K562 treated with DMSO at 1 percent for 12 hours (cell line): Measurements from ENCODE around the gene OSTN. TPM values are rescaled to one million over a fixed set of nuclear protein-coding genes. Genes with fewer than 3 reads are reported as not detected.

Experiments
- total RNA-seq: library from RNA; unstranded; fragments of 300-600 nt; gene quantifications from 2 replicates; pipeline ENCODE4 v1.2.3, GENCODE V29; 2022; ENCODE audit not compliant: insufficient read depth

The OSTN gene
- total RNA-seq = not detected in 2 replicates

GRCh38 chr3:191198932-191199331 is at the start of gene OSTN:
OSTN (plus strand) TSS chr3:191199241; CDS start chr3:191212533, 13,292 bp downstream.

Other genes starting within 250 kb of the OSTN start
- 32.7 and 51.1 TPM in 2 replicates for gene CCDC50, start 130.2 kb downstream of the OSTN start, total RNA-seq
- gene UTS2B, start 131.3 kb downstream of the OSTN start, total RNA-seq = not detected in 2 replicates